WI38 (cell line): ENCODE measurements around the gene PACRG.

ENCODE experiments used
- H3K4me3 ChIP-seq: 2 replicates; pipeline ENCODE4 v1.5.1; 2011; ENCODE audit warnings: low read depth, mild to moderate bottlenecking, control low read depth, low read length
- TF ChIP-seq, protein P1 (sequence below): IDR thresholded peaks from 2 replicates; pipeline ENCODE4 v1.5.1; 2012; ENCODE audit warnings: low read depth, mild to moderate bottlenecking, control low read depth, low read length

The PACRG gene

DNA sequence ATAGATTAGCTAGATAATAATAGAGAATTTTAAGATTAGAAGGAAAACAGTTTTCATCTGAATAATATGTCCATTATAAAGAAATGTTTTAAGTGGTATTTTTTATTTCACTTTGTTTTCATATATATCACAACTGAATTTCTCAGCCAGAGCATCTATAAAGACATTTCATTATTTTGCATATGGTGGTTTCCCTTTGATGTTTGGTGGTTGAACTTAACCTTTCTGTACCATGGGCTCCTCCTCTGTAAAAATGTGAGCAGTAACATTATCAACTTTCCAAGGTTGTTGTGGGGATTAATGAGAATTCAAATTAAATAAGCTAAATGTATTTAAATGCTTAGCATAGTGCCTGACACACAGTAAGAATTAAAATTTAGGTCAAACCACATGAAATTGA lies 567.0 kb downstream of the PACRG start:
- TF ChIP-seq, protein P1, sequence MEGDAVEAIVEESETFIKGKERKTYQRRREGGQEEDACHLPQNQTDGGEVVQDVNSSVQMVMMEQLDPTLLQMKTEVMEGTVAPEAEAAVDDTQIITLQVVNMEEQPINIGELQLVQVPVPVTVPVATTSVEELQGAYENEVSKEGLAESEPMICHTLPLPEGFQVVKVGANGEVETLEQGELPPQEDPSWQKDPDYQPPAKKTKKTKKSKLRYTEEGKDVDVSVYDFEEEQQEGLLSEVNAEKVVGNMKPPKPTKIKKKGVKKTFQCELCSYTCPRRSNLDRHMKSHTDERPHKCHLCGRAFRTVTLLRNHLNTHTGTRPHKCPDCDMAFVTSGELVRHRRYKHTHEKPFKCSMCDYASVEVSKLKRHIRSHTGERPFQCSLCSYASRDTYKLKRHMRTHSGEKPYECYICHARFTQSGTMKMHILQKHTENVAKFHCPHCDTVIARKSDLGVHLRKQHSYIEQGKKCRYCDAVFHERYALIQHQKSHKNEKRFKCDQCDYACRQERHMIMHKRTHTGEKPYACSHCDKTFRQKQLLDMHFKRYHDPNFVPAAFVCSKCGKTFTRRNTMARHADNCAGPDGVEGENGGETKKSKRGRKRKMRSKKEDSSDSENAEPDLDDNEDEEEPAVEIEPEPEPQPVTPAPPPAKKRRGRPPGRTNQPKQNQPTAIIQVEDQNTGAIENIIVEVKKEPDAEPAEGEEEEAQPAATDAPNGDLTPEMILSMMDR = no peak
- H3K4me3 ChIP-seq = no peak overlapping the region

DNA sequence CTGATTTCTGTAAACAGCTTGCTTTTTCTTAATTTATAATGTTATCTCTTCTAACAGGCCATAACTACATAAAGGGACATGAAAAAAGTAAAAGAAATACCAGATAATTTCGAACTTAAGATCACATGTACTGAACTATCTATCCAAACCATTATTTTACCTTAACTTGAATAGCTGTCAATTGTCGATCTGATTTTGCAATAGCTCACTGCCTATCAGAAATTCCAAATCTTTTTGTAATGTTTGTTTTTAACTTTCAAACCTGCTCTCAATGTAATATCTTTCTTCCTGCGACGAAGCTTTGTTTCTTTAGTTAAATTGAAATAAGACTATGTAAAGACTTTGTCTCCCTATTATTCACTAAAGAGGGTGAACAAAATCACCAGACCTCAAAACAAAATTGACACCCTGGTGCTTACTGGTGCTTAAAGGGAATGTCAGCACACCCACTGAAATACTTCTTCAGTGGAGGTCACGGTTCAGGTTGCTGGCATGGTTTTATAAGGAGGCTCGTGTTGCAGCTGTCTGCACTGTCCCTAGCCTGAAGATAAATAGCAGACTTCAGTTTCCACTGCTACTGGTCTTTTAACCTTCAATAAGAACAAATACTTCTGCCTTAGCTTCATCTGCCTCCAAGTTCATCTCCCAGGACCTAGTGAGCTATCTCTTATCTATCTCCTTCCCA lies 569.2 kb downstream of the PACRG start:
- no peak overlapping the region for H3K4me3 ChIP-seq
- TF ChIP-seq, protein P1 = no peak

DNA sequence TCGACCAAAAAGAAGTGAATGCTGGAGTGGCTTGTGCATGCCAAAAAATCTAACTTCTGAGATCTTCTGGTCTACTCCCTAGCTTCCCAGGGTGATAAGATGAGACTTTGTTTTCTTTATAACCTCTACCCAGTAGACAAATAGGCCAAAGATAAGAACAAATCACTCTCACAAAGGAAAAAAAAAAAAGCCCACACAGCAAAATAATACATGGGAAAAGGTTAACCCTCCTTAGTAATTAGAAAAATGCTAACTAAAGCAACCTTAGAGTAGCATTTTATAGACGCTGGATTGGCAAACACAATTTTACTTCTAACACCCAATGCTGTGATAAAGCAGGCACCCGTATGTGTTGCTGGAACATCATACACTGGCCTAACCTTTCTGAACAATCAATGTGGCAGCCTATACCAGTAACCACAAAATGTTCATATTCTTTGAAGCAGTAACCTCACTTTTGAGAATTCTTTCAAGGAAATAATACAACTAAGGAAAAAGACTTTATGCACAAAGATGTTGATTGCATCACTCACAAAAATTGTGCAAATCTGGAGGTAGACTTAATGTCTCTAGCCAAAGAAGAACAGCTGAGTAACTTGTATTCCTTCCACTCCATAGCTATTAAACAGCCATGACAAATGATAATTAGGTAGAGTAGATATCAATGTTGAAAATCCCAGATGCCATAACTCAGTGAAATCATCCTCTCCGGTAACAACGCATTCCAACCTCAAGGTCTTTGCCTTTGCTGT lies 570.5 kb downstream of the PACRG start:
- no peak overlapping the region for H3K4me3 ChIP-seq
- TF ChIP-seq, protein P1 = no peak

DNA sequence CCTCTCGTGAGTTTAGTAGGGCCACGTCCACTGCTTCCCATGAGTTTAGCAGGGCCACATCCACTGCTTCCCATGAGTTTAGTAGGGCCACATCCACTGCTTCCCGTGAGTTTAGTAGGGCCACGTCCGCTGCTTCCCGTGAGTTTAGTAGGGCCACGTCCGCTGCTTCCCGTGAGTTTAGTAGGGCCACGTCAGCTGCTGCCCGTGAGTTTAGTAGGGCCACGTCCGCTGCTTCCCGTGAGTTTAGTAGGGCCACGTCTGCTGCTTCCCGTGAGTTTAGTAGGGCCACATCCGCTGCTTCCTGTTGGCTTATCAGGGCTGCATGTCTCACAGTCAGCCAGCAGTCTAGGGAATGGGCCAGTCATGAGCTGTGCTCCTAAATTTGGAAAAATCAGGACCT lies 573.1 kb downstream of the PACRG start:
- H3K4me3 ChIP-seq = no peak overlapping the region
- TF ChIP-seq, protein P1 = no peak

DNA sequence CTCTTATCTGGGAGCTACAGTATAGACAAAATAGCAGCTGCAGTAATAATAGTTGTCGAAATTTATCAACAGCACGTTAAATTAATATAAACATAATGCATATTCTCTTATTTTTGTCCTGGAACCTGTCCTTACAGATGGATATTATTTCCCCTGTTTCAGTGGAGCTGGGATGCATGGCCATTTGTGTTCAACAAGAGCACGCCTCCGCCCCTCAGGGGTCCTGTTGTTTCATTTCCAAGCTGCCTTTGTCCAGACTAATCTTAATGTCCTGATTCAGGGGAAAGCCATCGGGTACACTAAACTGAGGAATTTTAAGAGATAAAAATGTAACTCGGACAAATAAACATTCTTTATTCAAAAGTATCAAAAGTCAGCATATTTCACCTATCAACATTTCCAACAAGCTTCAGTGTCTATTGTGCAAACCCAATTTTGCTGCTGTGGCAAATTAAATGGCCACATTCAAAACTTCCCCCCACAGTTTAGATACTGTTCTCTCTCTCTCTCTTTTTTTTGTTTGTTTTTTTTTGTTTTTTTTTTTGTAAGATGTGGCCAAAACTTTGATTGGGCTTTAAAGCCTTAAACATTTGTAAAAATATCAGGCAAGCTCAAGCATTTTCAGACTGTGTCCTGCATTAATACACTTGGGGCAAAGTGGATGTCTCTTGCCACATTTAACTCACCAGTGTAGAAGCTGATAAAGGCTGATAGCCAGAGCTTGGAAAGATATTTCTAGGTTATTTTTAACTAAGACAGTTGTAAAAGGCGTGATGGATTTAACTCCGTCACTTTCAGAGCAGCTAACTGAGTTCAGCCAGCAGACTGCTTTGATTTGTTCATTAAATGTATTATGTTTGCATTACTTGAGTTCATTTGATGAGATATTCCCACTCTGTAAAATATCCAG lies 574.2 kb downstream of the PACRG start:
- no peak overlapping the region for H3K4me3 ChIP-seq
- TF ChIP-seq, protein P1 = no peak

DNA sequence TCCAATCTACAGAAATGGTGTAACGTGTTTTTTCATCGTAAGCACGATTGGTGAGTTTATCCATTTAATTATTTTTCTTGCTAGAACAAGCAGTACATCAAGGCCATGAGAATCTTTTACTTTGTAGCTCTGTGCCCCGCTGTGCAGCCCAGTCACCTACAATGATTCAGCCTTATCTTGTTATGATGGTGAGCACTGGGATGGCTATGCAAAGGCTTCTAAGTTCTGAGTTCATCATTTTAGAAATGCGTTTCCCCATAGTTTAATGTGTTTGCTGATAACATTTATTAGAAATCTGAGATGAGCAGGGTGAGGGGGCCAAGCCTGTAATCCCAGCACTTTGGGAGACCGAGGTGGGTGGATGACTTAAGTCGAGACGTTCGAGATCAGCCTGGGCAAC lies 575.0 kb downstream of the PACRG start:
- no peak overlapping the region for H3K4me3 ChIP-seq
- TF ChIP-seq, protein P1 = no peak
